GM18858 (cell line): ENCODE results near the gene ANGPTL2.
"Not testable (repeated sequence)": the region's sequence is repeated elsewhere in the genome, so short reads cannot be mapped to it uniquely, and the experiment has no call there.

Experiments
- ATAC-seq: cut with Tn5 transposase; IDR thresholded peaks from one replicate; pipeline ENCODE4 v1.9.1; 2021; ENCODE audit not compliant: unreplicated experiment

ANGPTL2 gene

GRCh38 chr9:127155314-127155960 lies 33.0 kb upstream of the ANGPTL2 start:
- ATAC-seq = no peak

GRCh38 chr9:127154390-127155191 lies 32.2 kb upstream of the ANGPTL2 start:
- no peak for ATAC-seq

- no peak for ATAC-seq
These were observed 31.6 kb upstream of the ANGPTL2 start for GRCh38 chr9:127154003-127154389.

- no peak for ATAC-seq
These were observed 31.1 kb upstream of the ANGPTL2 start for GRCh38 chr9:127153501-127153900.

- ATAC-seq = no peak
These were observed 27.3 kb upstream of the ANGPTL2 start for GRCh38 chr9:127149463-127150390.

GRCh38 chr9:127149010-127149409 lies 26.6 kb upstream of the ANGPTL2 start:
- no peak for ATAC-seq

- ATAC-seq = no peak
These were observed 25.6 kb upstream of the ANGPTL2 start for GRCh38 chr9:127148014-127148413.

- no peak for ATAC-seq
These were observed 24.8 kb upstream of the ANGPTL2 start for GRCh38 chr9:127147251-127147650.

GRCh38 chr9:127146841-127147240 lies 24.4 kb upstream of the ANGPTL2 start:
- ATAC-seq = not testable (repeated sequence)

- ATAC-seq = no peak
These were observed 22.4 kb upstream of the ANGPTL2 start for GRCh38 chr9:127144670-127145445.

- no peak for ATAC-seq
These were observed 21.6 kb upstream of the ANGPTL2 start for GRCh38 chr9:127143920-127144465.

GRCh38 chr9:127142931-127143464 lies 20.6 kb upstream of the ANGPTL2 start:
- ATAC-seq = no peak

- ATAC-seq = no peak
These were observed 19.9 kb upstream of the ANGPTL2 start for GRCh38 chr9:127142291-127142690.

GRCh38 chr9:127140842-127141675 lies 18.6 kb upstream of the ANGPTL2 start:
- ATAC-seq = no peak

- ATAC-seq = no peak
These were observed 17.7 kb upstream of the ANGPTL2 start for GRCh38 chr9:127140181-127140580.

GRCh38 chr9:127139775-127140174 lies 17.3 kb upstream of the ANGPTL2 start:
- ATAC-seq = no peak

GRCh38 chr9:127139071-127139731 lies 16.8 kb upstream of the ANGPTL2 start:
- ATAC-seq = no peak

GRCh38 chr9:127138444-127138843 lies 16.0 kb upstream of the ANGPTL2 start:
- no peak for ATAC-seq
